Body of pancreas (tissue), 4 donors: ENCODE measurements around the gene CLDN34.

Experiments used
- CTCF ChIP-seq, 7 experiments: fragments of 450-650 bp in 4 of 7; fragments of 200-600 bp in 3 of 7; sonication (generic) in 3 of 7; IDR thresholded peaks; one replicate each; pipeline ENCODE4 v1.5.1; 2016 to 2019; ENCODE audit warnings: antibody characterized with exemption in 7 of 7
- POLR2A ChIP-seq, 3 donors: fragments of 450-650 bp; IDR thresholded peaks; one replicate each; pipeline ENCODE4 v1.6.1; 2016; ENCODE audit warnings: antibody characterized with exemption in 3 of 3, mild to moderate bottlenecking in 2 of 3

GRCh38 chrX:9943420-9943819 is 23.7 kb upstream of the CLDN34 start:
- no peak for TF ChIP-seq CTCF (IDR thresholded peaks at IDR 0.05)
- no peak for TF ChIP-seq POLR2A (IDR thresholded peaks at IDR 0.05)
